KMS-11 (cell line): ENCODE data around the gene NEK8.
"Not testable (repeated sequence)": the region's sequence is repeated elsewhere in the genome, so short reads cannot be mapped to it uniquely, and the experiment has no call there.

ENCODE experiments used
- H2AFZ ChIP-seq: fragments of 200-600 bp; sonication (generic); 2 replicates; pipeline ENCODE4 v1.6.1; 2016; ENCODE audit warnings: antibody characterized with exemption, mixed run types, low read depth
- H3K27ac ChIP-seq: fragments of 200-600 bp; sonication (generic); 2 replicates; pipeline ENCODE4 v1.6.1; 2016; ENCODE audit warnings: mild to moderate bottlenecking, mixed run types
- H3K27me3 ChIP-seq: fragments of 200-600 bp; sonication (generic); 2 replicates; pipeline ENCODE4 v1.6.1; 2017; ENCODE audit warnings: mild to moderate bottlenecking, low read depth, mixed run types, moderate library complexity; ENCODE audit not compliant: insufficient read depth
- H3K36me3 ChIP-seq: fragments of 200-600 bp; sonication (generic); 2 replicates; pipeline ENCODE4 v1.6.1; 2017; ENCODE audit warnings: mild to moderate bottlenecking, mixed run types; ENCODE audit not compliant: insufficient read depth
- H3K4me1 ChIP-seq: fragments of 200-600 bp; sonication (generic); 2 replicates; pipeline ENCODE4 v1.6.1; 2016; ENCODE audit warnings: mild to moderate bottlenecking, low read depth, mixed run types; ENCODE audit not compliant: poor library complexity, severe bottlenecking
- H3K4me2 ChIP-seq: fragments of 200-600 bp; sonication (generic); 2 replicates; pipeline ENCODE4 v1.7.0; 2016; ENCODE audit warnings: mild to moderate bottlenecking, mixed run types
- H3K4me3 ChIP-seq: fragments of 200-600 bp; sonication (generic); IDR thresholded peaks from 2 replicates; pipeline ENCODE4 v1.6.1; 2017; ENCODE audit warnings: low read depth, low read length, mixed read lengths; ENCODE audit not compliant: insufficient read depth
- H3K79me2 ChIP-seq: fragments of 200-600 bp; sonication (generic); 2 replicates; pipeline ENCODE4 v1.6.1; 2016; ENCODE audit warnings: low read depth, mixed run types; ENCODE audit not compliant: insufficient read depth
- H3K9ac ChIP-seq: fragments of 200-600 bp; sonication (generic); 2 replicates; pipeline ENCODE4 v1.6.1; 2016; ENCODE audit warnings: mild to moderate bottlenecking, mixed run types
- H4K20me1 ChIP-seq: fragments of 200-600 bp; sonication (generic); 2 replicates; pipeline ENCODE4 v1.6.1; 2016; ENCODE audit warnings: mild to moderate bottlenecking, mixed run types; ENCODE audit not compliant: insufficient read depth
- CTCF ChIP-seq: fragments of 200-600 bp; sonication (generic); conservative IDR thresholded peaks from 2 replicates; pipeline ENCODE4 v1.6.1; 2017; ENCODE audit warnings: low read depth, mild to moderate bottlenecking, antibody characterized with exemption, low read length, moderate library complexity, mixed read lengths

The NEK8 gene

DNA sequence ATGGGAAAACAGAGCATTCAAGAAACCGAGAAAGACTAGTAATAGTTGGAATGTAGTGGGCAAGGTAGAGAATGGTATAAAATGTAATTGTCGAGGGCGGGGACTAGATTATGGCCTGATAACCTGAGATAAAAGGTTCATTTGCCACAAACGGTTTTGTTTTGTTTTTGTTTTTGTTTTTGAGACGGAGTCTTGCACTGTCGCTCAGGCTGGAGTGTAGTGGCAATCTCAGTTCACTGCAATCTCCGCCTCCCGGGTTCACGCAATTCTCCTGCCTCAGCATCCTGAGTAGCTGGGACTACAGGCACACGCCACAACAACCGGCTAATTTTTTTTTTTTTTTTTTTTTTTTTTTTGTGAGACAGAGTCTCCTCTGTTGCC is 1.4 kb downstream of the NEK8 start:
- Histone ChIP-seq H3K4me3 (no peak overlapping the region), H3K36me3 (no peaks in the 10 kb centered on the region; the same call in 1 of the 2 replicates), H3K27ac (no peak overlapping the region), H3K9ac (no peak overlapping the region), H4K20me1 (no peaks in the 10 kb centered on the region), H3K4me2 (no peak overlapping the region), H3K4me1 (peaks cover 29% of the 10 kb centered on the region), H3K27me3 (no peaks in the 10 kb centered on the region), H3K79me2 (peaks cover 5% of the 10 kb centered on the region; the same call in 1 of the 2 replicates), H2AFZ (no peak overlapping the region)
- no peak for TF ChIP-seq CTCF

- no peak overlapping the region for H3K27ac ChIP-seq
- H4K20me1 ChIP-seq = no peaks in the 10 kb centered on the region
- no peak overlapping the region for H3K4me3 ChIP-seq
- no peak for TF ChIP-seq CTCF
- H3K79me2 ChIP-seq = no peaks in the 10 kb centered on the region
- no peaks in the 10 kb centered on the region for H3K27me3 ChIP-seq
- no peaks in the 10 kb centered on the region for H3K36me3 ChIP-seq
- no peak overlapping the region for H3K9ac ChIP-seq
- no peak overlapping the region for H3K4me2 ChIP-seq
- H2AFZ ChIP-seq = no peak overlapping the region
- peaks cover 13% of the 10 kb centered on the region for H3K4me1 ChIP-seq
Observed at GRCh38 chr17:28733346-28733745, 4.8 kb downstream of the NEK8 start.

- H3K4me2 ChIP-seq = no peak overlapping the region
- H3K4me1 ChIP-seq = peaks cover 18% of the 10 kb centered on the region
- no peak for TF ChIP-seq CTCF
Observed at GRCh38 chr17:28734712-28735241, 6.2 kb downstream of the NEK8 start.

DNA sequence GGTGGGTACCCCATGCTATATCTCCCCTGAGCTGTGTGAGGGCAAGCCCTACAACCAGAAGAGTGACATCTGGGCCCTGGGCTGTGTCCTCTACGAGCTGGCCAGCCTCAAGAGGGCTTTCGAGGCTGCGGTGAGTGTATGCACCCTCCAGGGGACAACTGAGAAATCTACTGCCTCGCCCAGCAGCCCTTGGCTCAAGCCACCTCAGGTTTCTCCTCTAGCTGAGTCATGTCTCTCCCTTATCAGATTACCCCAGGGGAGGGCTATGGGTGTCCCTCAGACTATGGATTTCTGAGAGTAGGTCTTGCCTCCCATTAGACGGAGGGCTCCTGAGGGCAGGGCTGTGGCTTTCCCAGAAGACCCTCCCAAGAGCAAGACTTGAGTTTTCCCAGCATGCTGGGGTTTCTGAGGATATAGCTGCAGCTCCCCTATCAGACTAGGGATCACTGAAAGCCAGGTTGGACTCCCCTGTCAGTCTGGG is 6.7 kb downstream of the NEK8 start:
- Histone ChIP-seq H3K27ac (no peak overlapping the region), H3K36me3 (no peaks in the 10 kb centered on the region), H3K9ac (no peak overlapping the region), H3K79me2 (no peaks in the 10 kb centered on the region), H3K4me3 (no peak overlapping the region), H3K27me3 (no peaks in the 10 kb centered on the region), H3K4me2 (no peak overlapping the region), H4K20me1 (no peaks in the 10 kb centered on the region), H2AFZ (no peak overlapping the region), H3K4me1 (peaks cover 18% of the 10 kb centered on the region)
- TF ChIP-seq CTCF = no peak

More at GRCh38 chr17:28734712-28735241, 6.2 kb downstream of the NEK8 start:
- Histone ChIP-seq H2AFZ (no peak overlapping the region), H3K4me3 (no peak overlapping the region), H3K79me2 (no peaks in the 10 kb centered on the region), H3K9ac (no peak overlapping the region), H3K27me3 (no peaks in the 10 kb centered on the region), H3K36me3 (no peaks in the 10 kb centered on the region), H4K20me1 (no peaks in the 10 kb centered on the region), H3K27ac (no peak overlapping the region)

- H3K36me3 ChIP-seq, H4K20me1 ChIP-seq, H3K4me3 ChIP-seq, H3K9ac ChIP-seq, H2AFZ ChIP-seq, H3K27ac ChIP-seq, H3K79me2 ChIP-seq, H3K4me2 ChIP-seq, H3K27me3 ChIP-seq: not testable (repeated sequence)
- H3K4me1 ChIP-seq = peaks cover 18% of the 10 kb centered on the region
Observed at GRCh38 chr17:28735913-28736769, 7.6 kb downstream of the NEK8 start.
